Fibroblast of villous mesenchyme (primary cell): Measurements from ENCODE around the gene TRAPPC12. TPM values are rescaled to one million over a fixed set of nuclear protein-coding genes. Genes with fewer than 3 reads are reported as not detected.

Experiments
- DNase-seq: peaks from one replicate; pipeline ENCODE4 v3.0.0-alpha.2; 2010; ENCODE audit warnings: low read depth
- H3K4me3 ChIP-seq: 2 replicates; pipeline ENCODE4 v1.5.1; 2011; ENCODE audit warnings: low read depth, mild to moderate bottlenecking, low read length
- CTCF ChIP-seq: IDR thresholded peaks from 2 replicates; pipeline ENCODE4 v1.5.1; 2012; ENCODE audit warnings: low read depth, mild to moderate bottlenecking, low read length; ENCODE audit not compliant: insufficient read depth
- total RNA-seq: library from RNA; depleted of rRNA; stranded (reverse); fragments of >200 nt; gene quantifications from 2 replicates; pipeline ENCODE4 v1.2.3, GENCODE V29; 2012

The TRAPPC12 gene
- total RNA-seq, 1 donor, result 50.1 TPM

- no peak overlapping the region for H3K4me3 ChIP-seq
- DNase-seq, result peak; percentile 42
- no peak for TF ChIP-seq CTCF
Observed at GRCh38 chr2:3430172-3430571, 50.7 kb downstream of the TRAPPC12 start.

GRCh38 chr2:3430740-3431490, 51.4 kb downstream of the TRAPPC12 start:
- no peak for TF ChIP-seq CTCF
- no peak for DNase-seq

GRCh38 chr2:3432067-3432466, 52.6 kb downstream of the TRAPPC12 start:
- TF ChIP-seq CTCF, result no peak
- no peak overlapping the region for H3K4me3 ChIP-seq
- DNase-seq, result peak; percentile 83

More at GRCh38 chr2:3430740-3431490, 51.4 kb downstream of the TRAPPC12 start:
- H3K4me3 ChIP-seq, result no peak overlapping the region

GRCh38 chr2:3432693-3433338, 53.3 kb downstream of the TRAPPC12 start:
- no peak for DNase-seq
- TF ChIP-seq CTCF, result no peak
- H3K4me3 ChIP-seq, result no peak overlapping the region

GRCh38 chr2:3433339-3433699, 53.8 kb downstream of the TRAPPC12 start:
- TF ChIP-seq CTCF, result no peak
- no peak overlapping the region for H3K4me3 ChIP-seq
- DNase-seq, result no peak

GRCh38 chr2:3433776-3434400, 54.4 kb downstream of the TRAPPC12 start:
- DNase-seq, result no peak
- no peak for TF ChIP-seq CTCF
- H3K4me3 ChIP-seq, result no peak overlapping the region
